IMR-90 (cell line): ENCODE data around the gene PYDC1. TPM values are rescaled to one million over a fixed set of nuclear protein-coding genes. Genes with fewer than 3 reads are reported as not detected.
A peak's percentile ranks its signal among the peaks of the same experiment; 100 is the strongest.

Source experiments
- ATAC-seq: fragments of 200-7000 bp; cut with Tn5 transposase; 2 replicates; pipeline ENCODE4 v1.9.1; 2020; ENCODE audit warnings: low read depth, mild to moderate bottlenecking, moderate library complexity
- BruUV-seq: library from RNA; stranded (reverse); fragments of 400-500 nt; replicated peaks from 2 replicates; lab custom pipeline; 2021; lab: Mats Ljungman, UMichigan
- CTCF ChIA-PET: fragments of 300-600 bp; formaldehyde crosslinking; extraction: SDS; loops from one replicate; lab custom pipeline; 2021; ENCODE audit warnings: antibody characterized with exemption; lab: Yijun Ruan, JAX
- POLR2A ChIA-PET: fragments of 300-600 bp; sonication (Branson Sonifier 250); formaldehyde crosslinking; loops from one replicate; lab custom pipeline; 2022; ENCODE audit warnings: antibody characterized with exemption; ENCODE audit not compliant: unreplicated experiment; lab: Charles Lee
- DNase-seq: peaks from one replicate; pipeline ENCODE4 v3.0.0; 2013
- H2AFZ ChIP-seq: replicated peaks from 2 replicates; pipeline ENCODE3; 2013; ENCODE audit warnings: low read length, mild to moderate bottlenecking; ENCODE audit not compliant: poor library complexity
- H2AK5ac ChIP-seq: 2 replicates; pipeline ENCODE4 v1.6.1; 2013; ENCODE audit warnings: low read depth, low read length, inconsistent platforms
- H2AK9ac ChIP-seq: replicated peaks from 2 replicates; pipeline ENCODE3; 2013; ENCODE audit warnings: mild to moderate bottlenecking, low read depth, low read length, moderate library complexity; ENCODE audit not compliant: poor library complexity
- H2BK120ac ChIP-seq: 2 replicates; pipeline ENCODE4 v1.6.1; 2013; ENCODE audit warnings: low read depth, low read length, inconsistent platforms
- H2BK15ac ChIP-seq: 3 replicates; pipeline ENCODE4 v1.6.1; 2013; ENCODE audit warnings: low read depth, low read length, inconsistent platforms
- H2BK20ac ChIP-seq: 2 replicates; pipeline ENCODE4 v1.6.1; 2013; ENCODE audit warnings: low read depth, mild to moderate bottlenecking, inconsistent platforms, low read length, moderate library complexity
- H2BK5ac ChIP-seq: 2 replicates; pipeline ENCODE4 v1.6.1; 2013; ENCODE audit warnings: mild to moderate bottlenecking, low read depth, low read length, inconsistent platforms; ENCODE audit not compliant: poor library complexity, severe bottlenecking
- H3K14ac ChIP-seq: replicated peaks from 2 replicates; pipeline ENCODE4 v1.6.1; 2013; ENCODE audit warnings: low read depth, low read length, inconsistent platforms
- H3K18ac ChIP-seq: 2 replicates; pipeline ENCODE4 v1.6.1; 2013; ENCODE audit warnings: low read depth, low read length, control low read depth
- H3K23ac ChIP-seq: 2 replicates; pipeline ENCODE4 v1.6.1; 2013; ENCODE audit warnings: low read depth, low read length, inconsistent platforms
- H3K27ac ChIP-seq: 2 replicates; pipeline ENCODE4 v1.5.1; 2013; ENCODE audit warnings: mild to moderate bottlenecking, control low read depth, low read length; ENCODE audit not compliant: insufficient read depth
- H3K27me3 ChIP-seq: 2 replicates; pipeline ENCODE4 v1.6.1; 2013; ENCODE audit warnings: low read length; ENCODE audit not compliant: control insufficient read depth, insufficient read depth
- H3K36me3 ChIP-seq: 2 replicates; pipeline ENCODE4 v1.6.1; 2013; ENCODE audit warnings: low read length, mixed read lengths; ENCODE audit not compliant: control insufficient read depth, insufficient read depth
- H3K4ac ChIP-seq: 2 replicates; pipeline ENCODE4 v1.6.1; 2013; ENCODE audit warnings: low read depth, low read length, inconsistent platforms
- H3K4me1 ChIP-seq: 2 replicates; pipeline ENCODE4 v1.6.1; 2013; ENCODE audit warnings: low read length, mixed read lengths; ENCODE audit not compliant: control insufficient read depth, insufficient read depth
- H3K4me2 ChIP-seq: 2 replicates; pipeline ENCODE4 v1.6.1; 2013; ENCODE audit warnings: low read depth, mild to moderate bottlenecking, control low read depth, low read length, moderate library complexity
- H3K4me3 ChIP-seq: 2 replicates; pipeline ENCODE4 v1.5.1; 2013; ENCODE audit warnings: low read depth, mild to moderate bottlenecking, control low read depth, low read length, moderate library complexity; ENCODE audit not compliant: insufficient read depth
- H3K56ac ChIP-seq: 2 replicates; pipeline ENCODE4 v1.6.1; 2013; ENCODE audit warnings: low read length, inconsistent platforms; ENCODE audit not compliant: insufficient read depth; ENCODE audit errors: extremely low read depth
- H3K79me1 ChIP-seq, 2 experiments: 2 replicates each; pipeline ENCODE4 v1.6.1; 2013; ENCODE audit warnings: low read length in 2 of 2, inconsistent platforms in 1 of 2, low read depth in 1 of 2
- H3K9ac ChIP-seq: 2 replicates; pipeline ENCODE4 v1.6.1; 2013; ENCODE audit warnings: low read depth, low read length, control low read depth
- H3K9me1 ChIP-seq: 2 replicates; pipeline ENCODE4 v1.6.1; 2013; ENCODE audit warnings: low read length, inconsistent platforms; ENCODE audit not compliant: insufficient read depth
- H3K9me3 ChIP-seq: 2 replicates; pipeline ENCODE4 v1.6.1; 2013; ENCODE audit warnings: low read length; ENCODE audit not compliant: control insufficient read depth, insufficient read depth
- H4K20me1 ChIP-seq: 2 replicates; pipeline ENCODE4 v1.6.1; 2013; ENCODE audit warnings: low read length, inconsistent platforms; ENCODE audit not compliant: insufficient read depth
- H4K5ac ChIP-seq: 2 replicates; pipeline ENCODE4 v1.6.1; 2013; ENCODE audit warnings: mild to moderate bottlenecking, low read depth, low read length, control low read depth
- H4K8ac ChIP-seq, 2 experiments: 2 replicates each; pipeline ENCODE4 v1.6.1; 2013; ENCODE audit warnings: low read depth in 2 of 2, low read length in 2 of 2, control low read depth in 1 of 2, inconsistent platforms in 1 of 2
- H4K91ac ChIP-seq: 2 replicates; pipeline ENCODE4 v1.6.1; 2013; ENCODE audit warnings: low read depth, low read length, inconsistent platforms; ENCODE audit not compliant: insufficient read depth
- BHLHE40 ChIP-seq: fragments of 150-350 bp; IDR thresholded peaks from 2 replicates; pipeline ENCODE4 v1.6.1; 2016; ENCODE audit warnings: mild to moderate bottlenecking, low read depth, low read length
- CEBPB ChIP-seq: IDR thresholded peaks from 2 replicates; pipeline ENCODE4 v1.6.1; 2012; ENCODE audit warnings: low read depth, low read length, improper control_type of control experiment
- CHD1 ChIP-seq: IDR thresholded peaks from 2 replicates; pipeline ENCODE4 v1.6.1; 2012; ENCODE audit warnings: low read depth, low read length, improper control_type of control experiment
- FOS ChIP-seq: fragments of 150-350 bp; IDR thresholded peaks from 2 replicates; pipeline ENCODE4 v1.6.1; 2016; ENCODE audit warnings: low read depth, low read length
- MAFK ChIP-seq: IDR thresholded peaks from 2 replicates; pipeline ENCODE4 v1.6.1; 2012; ENCODE audit warnings: low read depth, low read length, improper control_type of control experiment
- MAZ ChIP-seq: IDR thresholded peaks from 2 replicates; pipeline ENCODE4 v1.6.1; 2012; ENCODE audit warnings: low read depth, mild to moderate bottlenecking, low read length, improper control_type of control experiment, moderate library complexity, borderline replicate concordance
- MXI1 ChIP-seq: IDR thresholded peaks from 2 replicates; pipeline ENCODE4 v1.6.1; 2012; ENCODE audit warnings: low read depth, mild to moderate bottlenecking, low read length, moderate library complexity, borderline replicate concordance
- NFE2L2 ChIP-seq: fragments of 150-350 bp; IDR thresholded peaks from 2 replicates; pipeline ENCODE4 v1.6.1; 2016; ENCODE audit warnings: low read depth, mild to moderate bottlenecking, low read length
- POLR2A ChIP-seq: IDR thresholded peaks from 2 replicates; pipeline ENCODE4 v1.6.1; 2012; ENCODE audit warnings: mild to moderate bottlenecking, low read depth, low read length
- RCOR1 ChIP-seq: IDR thresholded peaks from 2 replicates; pipeline ENCODE4 v1.6.1; 2012; ENCODE audit warnings: mild to moderate bottlenecking, low read length, improper control_type of control experiment; ENCODE audit not compliant: insufficient replicate concordance
- SMC3 ChIP-seq: fragments of 150-350 bp; IDR thresholded peaks from 2 replicates; pipeline ENCODE4 v1.6.1; 2016; ENCODE audit warnings: low read depth, mild to moderate bottlenecking, antibody characterized with exemption, low read length, moderate library complexity
- USF2 ChIP-seq: fragments of 150-350 bp; IDR thresholded peaks from 2 replicates; pipeline ENCODE4 v1.6.1; 2017; ENCODE audit warnings: mild to moderate bottlenecking, antibody characterized with exemption, low read length, low read depth
- WGBS, 2 experiments: methylation state at CpG; one replicate each; pipeline versions ENCODE4 v1.1.5 to v1.1.7; 2013; ENCODE audit warnings: missing lambda C conversion rate in 2 of 2; ENCODE audit not compliant: insufficient read length in 1 of 2; ENCODE audit errors: extremely low coverage in 2 of 2; 5-methylcytosine and 5-hydroxymethylcytosine counted together
- dilution Hi-C: fragments of 300-500 bp; cut with HindIII; formaldehyde crosslinking; loops from one replicate; pipeline ENCODE4 v1.14.3; 2018; ENCODE audit warnings: low sequenced_read_pairs; ENCODE audit not compliant: unreplicated experiment
- in situ Hi-C: fragments of 300-500 bp; cut with MboI; formaldehyde crosslinking; loops from 3 replicates; pipeline ENCODE4 v1.14.3; 2019; ENCODE audit warnings: low sequenced_read_pairs, inconsistent platforms, mixed read lengths
- intact Hi-C: fragments of 100-400 bp; cut with micrococcal nuclease; formaldehyde crosslinking; loops from 2 replicates; pipeline ENCODE4 v1.10.0; 2022
- polyA plus RNA-seq, 3 experiments: library from polyadenylated mRNA; depleted of rRNA; stranded (reverse); fragments of >200 nt; gene quantifications; 2 replicates each; pipeline ENCODE4 v1.2.3, GENCODE V29; 2012; ENCODE audit warnings: low replicate concordance in 1 of 3
- total RNA-seq: library from RNA; depleted of rRNA; stranded (reverse); fragments of >200 nt; gene quantifications from 2 replicates; pipeline ENCODE4 v1.2.3, GENCODE V29; 2012
- TF ChIP-seq, protein P1 (sequence below): fragments of 150-350 bp; IDR thresholded peaks from 2 replicates; pipeline ENCODE4 v1.6.1; 2016; ENCODE audit warnings: low read depth, mild to moderate bottlenecking, low read length, moderate library complexity, borderline replicate concordance
- TF ChIP-seq, protein P2 (sequence below): conservative IDR thresholded peaks from 2 replicates; pipeline ENCODE4 v1.5.1; 2012; ENCODE audit warnings: mild to moderate bottlenecking, low read depth, low read length, improper control_type of control experiment

The PYDC1 gene
- total and polyA plus RNA-seq, 2 of the 4 experiments (the other 2 are of a cell fraction), result not detected

DNA sequence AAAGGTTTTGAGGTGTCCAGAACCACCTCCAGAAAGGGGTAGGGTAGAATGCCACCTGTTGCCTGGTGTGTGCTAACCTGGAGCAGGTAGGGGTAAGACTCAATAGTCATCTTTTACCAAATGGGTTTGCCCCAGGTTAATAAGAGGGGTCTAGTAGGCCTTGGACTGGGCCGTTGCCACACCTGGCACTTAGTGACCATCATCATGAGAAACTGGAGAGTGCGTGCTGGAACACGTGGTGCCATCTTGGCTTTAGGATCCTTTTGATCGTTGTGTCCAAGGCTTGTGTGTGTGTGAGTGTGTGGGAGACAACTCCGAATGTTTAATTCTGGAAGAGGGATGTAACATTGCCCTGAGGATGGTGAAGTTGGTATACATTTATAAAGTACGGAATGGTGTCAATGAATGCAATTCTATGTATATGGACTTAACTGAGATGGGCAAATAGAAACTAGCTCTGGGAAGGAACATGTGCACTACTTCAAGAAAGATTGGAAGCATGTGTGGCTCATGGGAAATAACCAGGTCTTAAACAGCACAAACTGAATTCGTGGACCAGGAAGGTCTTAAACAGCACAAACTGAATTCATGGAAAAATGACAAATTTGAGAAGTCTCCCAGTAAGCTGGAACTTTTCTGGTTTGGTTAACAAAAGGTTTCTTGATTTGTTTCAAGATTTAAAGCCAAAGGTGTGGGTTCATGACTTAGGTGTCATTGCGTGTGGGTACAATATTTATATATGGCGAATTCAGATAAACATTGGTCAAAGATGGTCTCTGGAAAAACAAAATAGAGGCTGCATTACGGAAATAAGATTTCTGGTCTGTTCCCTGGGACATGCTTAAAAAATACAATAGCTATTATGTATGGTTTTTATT is 29.8 kb downstream of the PYDC1 start:
- WGBS, 2 experiments, result 90% methylated on average over 5 of the region's 10 CpGs; no CpG with 5 or more reads in 1 of the 2 experiments
- no peak overlapping the region for H2AFZ ChIP-seq
- H4K8ac ChIP-seq, result no peak overlapping the region; a peak in 1 of 4 replicates
- intact Hi-C loops (loop anchor here (10.0 kb wide), 1 partner anchor 688 kb away; the partner anchor contains the start of gene ZNF267), in situ Hi-C loops (no loop called here), dilution Hi-C loops (no loop called here)
- no peak overlapping the region for H3K14ac ChIP-seq
- H3K36me3 ChIP-seq, result peaks cover 90% of the 10 kb centered on the region
- no peak overlapping the region for H3K4ac ChIP-seq
- peaks cover 6% of the 10 kb centered on the region; the same call in 1 of the 2 replicates for H3K9me1 ChIP-seq
- H2BK15ac ChIP-seq, result no peak overlapping the region
- no peak overlapping the region for H4K91ac ChIP-seq
- no peaks in the 10 kb centered on the region for H3K27me3 ChIP-seq
- no peak overlapping the region for H2BK120ac ChIP-seq
- no peak overlapping the region for H2AK9ac ChIP-seq
- H3K18ac ChIP-seq, result no peak overlapping the region
- H3K27ac ChIP-seq, result no peak overlapping the region
- H3K56ac ChIP-seq, result no peak overlapping the region
- H2AK5ac ChIP-seq, result no peak overlapping the region
- H3K4me2 ChIP-seq, result no peak overlapping the region
- H3K4me1 ChIP-seq, result peaks cover 5% of the 10 kb centered on the region; the same call in 1 of the 2 replicates
- ChIA-PET POLR2A (no interaction called here), CTCF (interaction anchor here (0.8 kb wide), 1 partner anchor 10 kb away, joined by 3 read pairs; no protein-coding TSS in a partner anchor)
- H2BK20ac ChIP-seq, result no peak overlapping the region
- no peak for ATAC-seq
- H2BK5ac ChIP-seq, result no peak overlapping the region
- no peak overlapping the region for H4K5ac ChIP-seq
- DNase-seq, result no peak
- no TSS peak for BruUV-seq
- no peak overlapping the region for H3K4me3 ChIP-seq
- H3K9ac ChIP-seq, result no peak overlapping the region
- H3K9me3 ChIP-seq, result no peaks in the 10 kb centered on the region
- peaks cover 92% of the 10 kb centered on the region for H4K20me1 ChIP-seq
- H3K23ac ChIP-seq, result 0 out of 2 replicates have a peak overlapping the region, but pooled peaks have one; percentile 10
- H3K79me1 ChIP-seq, result peaks cover 55 to 88% of the 10 kb centered on the region in 2 experiments
- TF ChIP-seq CEBPB (no peak), NFE2L2 (no peak), RCOR1 (no peak), SMC3 (no peak), CHD1 (no peak), MXI1 (no peak), BHLHE40 (no peak), FOS (no peak), MAFK (no peak), USF2 (no peak), POLR2A (no peak), MAZ (no peak)
- TF ChIP-seq, protein P1, sequence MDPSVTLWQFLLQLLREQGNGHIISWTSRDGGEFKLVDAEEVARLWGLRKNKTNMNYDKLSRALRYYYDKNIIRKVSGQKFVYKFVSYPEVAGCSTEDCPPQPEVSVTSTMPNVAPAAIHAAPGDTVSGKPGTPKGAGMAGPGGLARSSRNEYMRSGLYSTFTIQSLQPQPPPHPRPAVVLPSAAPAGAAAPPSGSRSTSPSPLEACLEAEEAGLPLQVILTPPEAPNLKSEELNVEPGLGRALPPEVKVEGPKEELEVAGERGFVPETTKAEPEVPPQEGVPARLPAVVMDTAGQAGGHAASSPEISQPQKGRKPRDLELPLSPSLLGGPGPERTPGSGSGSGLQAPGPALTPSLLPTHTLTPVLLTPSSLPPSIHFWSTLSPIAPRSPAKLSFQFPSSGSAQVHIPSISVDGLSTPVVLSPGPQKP, result no peak
- TF ChIP-seq, protein P2, sequence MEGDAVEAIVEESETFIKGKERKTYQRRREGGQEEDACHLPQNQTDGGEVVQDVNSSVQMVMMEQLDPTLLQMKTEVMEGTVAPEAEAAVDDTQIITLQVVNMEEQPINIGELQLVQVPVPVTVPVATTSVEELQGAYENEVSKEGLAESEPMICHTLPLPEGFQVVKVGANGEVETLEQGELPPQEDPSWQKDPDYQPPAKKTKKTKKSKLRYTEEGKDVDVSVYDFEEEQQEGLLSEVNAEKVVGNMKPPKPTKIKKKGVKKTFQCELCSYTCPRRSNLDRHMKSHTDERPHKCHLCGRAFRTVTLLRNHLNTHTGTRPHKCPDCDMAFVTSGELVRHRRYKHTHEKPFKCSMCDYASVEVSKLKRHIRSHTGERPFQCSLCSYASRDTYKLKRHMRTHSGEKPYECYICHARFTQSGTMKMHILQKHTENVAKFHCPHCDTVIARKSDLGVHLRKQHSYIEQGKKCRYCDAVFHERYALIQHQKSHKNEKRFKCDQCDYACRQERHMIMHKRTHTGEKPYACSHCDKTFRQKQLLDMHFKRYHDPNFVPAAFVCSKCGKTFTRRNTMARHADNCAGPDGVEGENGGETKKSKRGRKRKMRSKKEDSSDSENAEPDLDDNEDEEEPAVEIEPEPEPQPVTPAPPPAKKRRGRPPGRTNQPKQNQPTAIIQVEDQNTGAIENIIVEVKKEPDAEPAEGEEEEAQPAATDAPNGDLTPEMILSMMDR, result no peak
